Measurements from ENCODE around the gene ADGRF3. TPM values are rescaled to one million over a fixed set of nuclear protein-coding genes. Genes with fewer than 3 reads are reported as not detected.

ADGRF3 gene
- total and polyA plus RNA-seq, 10 of the 15 experiments (the other 5 are each of a cell fraction or from before 2014, with no cell fraction given), result 0.03 to 3.1 (median 0.84) TPM

- H3K4me2 ChIP-seq (ENCODE audit: control insufficient read depth, insufficient read depth), result no peak overlapping the region
- H3K9ac ChIP-seq (ENCODE audit: control insufficient read depth, insufficient read depth, low read length), result no peak overlapping the region
- SMC1A ChIA-PET (ENCODE audit: uncharacterized antibody, unreplicated experiment), result interaction anchor here (1.1 to 1.3 kb wide), 4 partner anchors 8 to 29 kb away, joined by 3 to 4 read pairs (median 3); no protein-coding TSS in a partner anchor
- in situ Hi-C loops (cut with MboI) (no loop called here), intact Hi-C loops (cut with micrococcal nuclease; ENCODE audit: unreplicated experiment) (no loop called here)
- peaks cover 14% of the 10 kb centered on the region for H3K4me1 ChIP-seq (ENCODE audit: control insufficient read depth, insufficient read depth, low read length)
- H3K4me3 ChIP-seq, result no peak overlapping the region
- no peak overlapping the region for H2AFZ ChIP-seq (ENCODE audit: control insufficient read depth, low read depth, low read length)
- no peaks in the 10 kb centered on the region for H3K27me3 ChIP-seq (replicated peaks in 1 of 2; ENCODE audit: control insufficient read depth in 2 of 2, insufficient read depth in 2 of 2, low read length in 1 of 2)
- FAIRE-seq, result no peak
- no TSS peak for BruUV-seq (replicated peaks)
- ATAC-seq, result no peak
- DNase-seq (ENCODE audit: low read depth, low spot score), result no peak
- TF ChIP-seq SRF (IDR thresholded peaks at IDR 0.05; ENCODE audit: low read depth in 2 of 2, low read length in 2 of 2), result no peak
- CTCF ChIA-PET, result interaction anchor here (1.2 kb wide), 1 partner anchor 24 kb away, joined by 3 read pairs; no protein-coding TSS in a partner anchor
- peaks cover 0 to 6% of the 10 kb centered on the region in 2 experiments; a peak in 3 of 4 replicates for H3K36me3 ChIP-seq (ENCODE audit: control insufficient read depth in 2 of 2, insufficient read depth in 2 of 2, low read length in 1 of 2)
- no peaks in the 10 kb centered on the region for H4K20me1 ChIP-seq (ENCODE audit: control insufficient read depth, insufficient read depth)
- H3K79me2 ChIP-seq (ENCODE audit: control insufficient read depth, insufficient read depth, low read length), result no peaks in the 10 kb centered on the region
- H3K9me3 ChIP-seq (replicated peaks; ENCODE audit: control insufficient read depth, insufficient read depth, low read length), result no peaks in the 10 kb centered on the region
- H3K27ac ChIP-seq (ENCODE audit: control insufficient read depth, insufficient read depth), result no peak overlapping the region
- POLR2A ChIA-PET, result no interaction called here
- RAD21 ChIA-PET (ENCODE audit: unreplicated experiment), result interaction anchor here (0.9 kb wide), 1 partner anchor 996 kb away, joined by 3 read pairs; the partner anchor contains the start of gene ZNF513
These were observed 38.0 kb upstream of the ADGRF3 start for GRCh38 chr2:26384597-26384996.

- no peak overlapping the region for H2AFZ ChIP-seq (ENCODE audit: control insufficient read depth, low read depth, low read length)
- no peak overlapping the region for H3K27ac ChIP-seq (ENCODE audit: control insufficient read depth, insufficient read depth)
- H3K9ac ChIP-seq (ENCODE audit: control insufficient read depth, insufficient read depth, low read length), result no peak overlapping the region
- ATAC-seq (no peak), FAIRE-seq (no peak), DNase-seq (ENCODE audit: low read depth, low spot score) (no peak)
- H4K20me1 ChIP-seq (ENCODE audit: control insufficient read depth, insufficient read depth), result no peaks in the 10 kb centered on the region
- in situ Hi-C loops (cut with MboI) (no loop called here), intact Hi-C loops (cut with micrococcal nuclease; ENCODE audit: unreplicated experiment) (no loop called here)
- SMC1A ChIA-PET (ENCODE audit: uncharacterized antibody, unreplicated experiment), result interaction anchor here (1.1 to 1.3 kb wide), 4 partner anchors 9 to 28 kb away, joined by 3 to 4 read pairs (median 3); no protein-coding TSS in a partner anchor
- no TSS peak for BruUV-seq (replicated peaks)
- no peak overlapping the region for H3K4me3 ChIP-seq
- no peak overlapping the region for H3K4me2 ChIP-seq (ENCODE audit: control insufficient read depth, insufficient read depth)
- POLR2A ChIA-PET, result no interaction called here
- H3K4me1 ChIP-seq (ENCODE audit: control insufficient read depth, insufficient read depth, low read length), result peaks cover 14% of the 10 kb centered on the region
- CTCF ChIA-PET, result interaction anchor here (1.2 kb wide), 1 partner anchor 25 kb away, joined by 3 read pairs; no protein-coding TSS in a partner anchor
- peaks cover 0 to 6% of the 10 kb centered on the region in 2 experiments; a peak in 3 of 4 replicates for H3K36me3 ChIP-seq (ENCODE audit: control insufficient read depth in 2 of 2, insufficient read depth in 2 of 2, low read length in 1 of 2)
- no peaks in the 10 kb centered on the region for H3K27me3 ChIP-seq (replicated peaks in 1 of 2; ENCODE audit: control insufficient read depth in 2 of 2, insufficient read depth in 2 of 2, low read length in 1 of 2)
- RAD21 ChIA-PET (ENCODE audit: unreplicated experiment), result interaction anchor here (0.9 kb wide), 1 partner anchor 996 kb away, joined by 3 read pairs; the partner anchor contains the start of gene ZNF513
- no peaks in the 10 kb centered on the region for H3K9me3 ChIP-seq (replicated peaks; ENCODE audit: control insufficient read depth, insufficient read depth, low read length)
- no peaks in the 10 kb centered on the region for H3K79me2 ChIP-seq (ENCODE audit: control insufficient read depth, insufficient read depth, low read length)
- WGBS (ENCODE audit: insufficient coverage, insufficient replicate concordance, low lambda C conversion rate, missing lambda C conversion rate), result 74% methylated on average over 9 of the region's 9 CpGs
- TF ChIP-seq ZNF384 (IDR thresholded peaks at IDR 0.05; ENCODE audit: borderline replicate concordance, low read depth, low read length) (no peak), POLR2AphosphoS2 (IDR thresholded peaks at IDR 0.05; ENCODE audit: low read depth, low read length) (no peak), HSF1 (IDR thresholded peaks at IDR 0.05; ENCODE audit: low read depth, low read length) (no peak), FOXK2 (IDR thresholded peaks at IDR 0.05) (no peak), LARP7 (IDR thresholded peaks at IDR 0.05) (no peak), ZBED1 (IDR thresholded peaks at IDR 0.05; ENCODE audit: borderline replicate concordance) (no peak), IRF5 (IDR thresholded peaks at IDR 0.05; ENCODE audit: borderline replicate concordance) (no peak), SP1 (IDR thresholded peaks at IDR 0.05; ENCODE audit: low read depth, low read length) (no peak), POLR2A (IDR thresholded peaks at IDR 0.05; ENCODE audit: low read depth, low read length) (no peak), RUNX3 (IDR thresholded peaks at IDR 0.05; ENCODE audit: low read length) (no peak), CHD4 (IDR thresholded peaks at IDR 0.05) (no peak), FOS (IDR thresholded peaks at IDR 0.05; ENCODE audit: borderline replicate concordance, extremely low read depth, insufficient read length) (no peak)
These were observed 37.6 kb upstream of the ADGRF3 start for GRCh38 chr2:26384183-26384582.

Measured in GM12878 (cell line).